HCT116 (cell line): ENCODE measurements around the gene RNF225. TPM values are rescaled to one million over a fixed set of nuclear protein-coding genes. Genes with fewer than 3 reads are reported as not detected.

Experiments
- ATAC-seq: fragments of 200-7000 bp; cut with Tn5 transposase; 2 replicates; pipeline ENCODE4 v1.9.1; 2020; ENCODE audit warnings: mild to moderate bottlenecking, moderate library complexity
- BruUV-seq: library from RNA; stranded (reverse); fragments of 400-500 nt; replicated peaks from 2 replicates; lab custom pipeline; 2021; lab: Mats Ljungman, UMichigan
- CTCF ChIA-PET: fragments of 300-600 bp; sonication (Branson Sonifier 250); formaldehyde crosslinking; loops from one replicate; lab custom pipeline; 2021; ENCODE audit warnings: antibody characterized with exemption; lab: Charles Lee
- POLR2A ChIA-PET: fragments of 300-600, 350-600 bp; sonication (Branson Sonifier 250); formaldehyde crosslinking; loops from one replicate; lab custom pipeline; 2021; ENCODE audit warnings: antibody characterized with exemption; lab: Charles Lee
- RAD21 ChIA-PET, 2 experiments: fragments of 300-600 bp; sonication (Branson Sonifier 250); formaldehyde crosslinking; loops; one replicate each; lab custom pipeline; 2023; ENCODE audit warnings: low total read pairs in 2 of 2; ENCODE audit not compliant: uncharacterized antibody in 2 of 2, unreplicated experiment in 2 of 2, low non-redundant PET in 1 of 2; lab: Charles Lee
- DNase-seq: peaks from one replicate; pipeline ENCODE4 v3.0.0-alpha.2; 2010; ENCODE audit warnings: low read depth, low spot score
- H2AFZ ChIP-seq: fragments of 200-600 bp; shearing (Covaris generic), sonication (generic); 2 replicates; pipeline ENCODE4 v1.6.1; 2017; ENCODE audit warnings: low read depth, mixed run types, mixed read lengths, antibody characterized with exemption, low read length; ENCODE audit not compliant: poor library complexity, severe bottlenecking
- H3K27ac ChIP-seq: 2 replicates; pipeline ENCODE4 v1.5.1; 2012; ENCODE audit warnings: low read depth, low read length
- H3K27me3 ChIP-seq: fragments of 200-600 bp; sonication (generic); 2 replicates; pipeline ENCODE4 v1.6.1; 2016; ENCODE audit warnings: mixed run types, low read length, mixed read lengths; ENCODE audit not compliant: insufficient read depth
- H3K36me3 ChIP-seq, 2 experiments: fragments of 200-500 bp in 1 of 2; fragments of 200-600 bp in 1 of 2; sonication (Bioruptor generic) in 1 of 2; sonication (generic) in 1 of 2; 2 replicates each; pipeline versions ENCODE4 v1.5.1 to v1.6.1; 2014 to 2016; ENCODE audit warnings: low read length in 2 of 2, inconsistent platforms in 1 of 2, mixed read lengths in 1 of 2, mixed run types in 1 of 2; ENCODE audit not compliant: insufficient read depth in 2 of 2, control insufficient read depth in 1 of 2
- H3K4me1 ChIP-seq, 2 experiments: fragments of 200-600 bp in 1 of 2; sonication (generic) in 1 of 2; 2 replicates each; pipeline versions ENCODE4 v1.5.1 to v1.6.1; 2012 to 2017; ENCODE audit warnings: low read length in 2 of 2, inconsistent platforms in 1 of 2, mild to moderate bottlenecking in 1 of 2, mixed read lengths in 1 of 2, mixed run types in 1 of 2, moderate library complexity in 1 of 2; ENCODE audit not compliant: insufficient read depth in 2 of 2, control insufficient read depth in 1 of 2
- H3K4me2 ChIP-seq: fragments of 200-600 bp; sonication (generic); 2 replicates; pipeline ENCODE4 v1.6.1; 2017; ENCODE audit warnings: mixed run types, low read length, mixed read lengths
- H3K4me3 ChIP-seq, 2 experiments: fragments of 200-600 bp in 1 of 2; sonication (generic) in 1 of 2; replicated peaks in 1 of 2; 2 replicates each; pipeline ENCODE4 v1.5.1; 2011 to 2016; ENCODE audit warnings: low read length in 2 of 2, control low read depth in 1 of 2, low read depth in 1 of 2, mild to moderate bottlenecking in 1 of 2, mixed read lengths in 1 of 2, mixed run types in 1 of 2
- H3K79me2 ChIP-seq: fragments of 200-600 bp; sonication (generic); 2 replicates; pipeline ENCODE4 v1.6.1; 2017; ENCODE audit warnings: mild to moderate bottlenecking, mixed run types, low read length, moderate library complexity, mixed read lengths; ENCODE audit not compliant: insufficient read depth
- H3K9ac ChIP-seq: fragments of 200-600 bp; sonication (generic); 2 replicates; pipeline ENCODE4 v1.6.1; 2016; ENCODE audit warnings: low read length, mixed read lengths
- H3K9me2 ChIP-seq: fragments of 200-600 bp; sonication (generic), shearing (Covaris generic); 2 replicates; pipeline ENCODE4 v1.6.1; 2017; ENCODE audit warnings: mixed run types, mild to moderate bottlenecking, moderate library complexity; ENCODE audit not compliant: insufficient read depth
- H3K9me3 ChIP-seq, 2 experiments: fragments of 200-500 bp in 1 of 2; fragments of 200-600 bp in 1 of 2; sonication (Bioruptor generic) in 1 of 2; sonication (generic) in 1 of 2; 2 replicates each; pipeline ENCODE4 v1.6.1; 2014 to 2017; ENCODE audit warnings: low read length in 2 of 2, mixed read lengths in 2 of 2, inconsistent platforms in 1 of 2, low read depth in 1 of 2, mild to moderate bottlenecking in 1 of 2, mixed run types in 1 of 2, moderate library complexity in 1 of 2; ENCODE audit not compliant: control insufficient read depth in 1 of 2, insufficient read depth in 1 of 2
- H4K20me1 ChIP-seq: fragments of 200-600 bp; sonication (generic), shearing (Covaris generic); 2 replicates; pipeline ENCODE4 v1.6.1; 2017; ENCODE audit warnings: mixed run types, mild to moderate bottlenecking, moderate library complexity; ENCODE audit not compliant: insufficient read depth
- CBX3 ChIP-seq: IDR thresholded peaks from 2 replicates; pipeline ENCODE4 v1.6.1; 2012; ENCODE audit warnings: low read depth
- CTCF ChIP-seq, 3 experiments: fragments of 200-600 bp in 1 of 3; sonication (generic) in 1 of 3; IDR thresholded peaks in 2 of 3; conservative IDR thresholded peaks in 1 of 3; 2 replicates each; pipeline ENCODE4 v1.5.1; 2012 to 2017; ENCODE audit warnings: low read depth in 2 of 3, low read length in 2 of 3, antibody characterized with exemption in 1 of 3, borderline replicate concordance in 1 of 3, control low read depth in 1 of 3, mild to moderate bottlenecking in 1 of 3, mixed read lengths in 1 of 3, mixed run types in 1 of 3, moderate library complexity in 1 of 3; ENCODE audit not compliant: insufficient read depth in 1 of 3
- EGR1 ChIP-seq: IDR thresholded peaks from 2 replicates; pipeline ENCODE4 v1.6.1; 2012; ENCODE audit warnings: low read depth
- MAX ChIP-seq: IDR thresholded peaks from 2 replicates; pipeline ENCODE4 v1.6.1; 2012
- POLR2A ChIP-seq: IDR thresholded peaks from 2 replicates; pipeline ENCODE4 v1.7.0; 2011; ENCODE audit warnings: borderline replicate concordance; ENCODE audit not compliant: insufficient read depth, insufficient read length; ENCODE audit errors: extremely low read depth
- POLR2AphosphoS5 ChIP-seq: IDR thresholded peaks from 2 replicates; pipeline ENCODE4 v1.6.1; 2011; ENCODE audit warnings: mild to moderate bottlenecking, low read depth, low read length, moderate library complexity
- SIN3A ChIP-seq: IDR thresholded peaks from 2 replicates; pipeline ENCODE4 v1.6.1; 2012; ENCODE audit warnings: low read depth
- SP1 ChIP-seq: IDR thresholded peaks from 2 replicates; pipeline ENCODE4 v1.6.1; 2012; ENCODE audit warnings: low read depth
- SRF ChIP-seq: IDR thresholded peaks from 2 replicates; pipeline ENCODE4 v1.6.1; 2012; ENCODE audit warnings: low read depth
- TCF7L2 ChIP-seq: IDR thresholded peaks from 2 replicates; pipeline ENCODE4 v1.7.0; 2011; ENCODE audit warnings: borderline replicate concordance, inconsistent platforms; ENCODE audit not compliant: insufficient read depth, insufficient read length; ENCODE audit errors: extremely low read depth
- YY1 ChIP-seq: IDR thresholded peaks from 2 replicates; pipeline ENCODE4 v1.6.1; 2011; ENCODE audit warnings: low read length, low read depth, moderate library complexity, mild to moderate bottlenecking; ENCODE audit not compliant: insufficient replicate concordance; ENCODE audit errors: extremely low read depth
- ZBTB33 ChIP-seq: IDR thresholded peaks from 2 replicates; pipeline ENCODE4 v1.6.1; 2011; ENCODE audit warnings: mild to moderate bottlenecking, low read length, moderate library complexity; ENCODE audit not compliant: insufficient replicate concordance; ENCODE audit errors: extremely low read depth
- ZFX ChIP-seq: fragments of 450-650 bp; IDR thresholded peaks from 2 replicates; pipeline ENCODE4 v1.6.1; 2017
- intact Hi-C: fragments of 100-400 bp; cut with micrococcal nuclease; formaldehyde crosslinking; loops from 2 replicates; pipeline ENCODE4 v1.10.0; 2022
- total RNA-seq: library from RNA; stranded (reverse); gene quantifications from one replicate; pipeline ENCODE4 v1.2.1, GENCODE V29; 2021; ENCODE audit not compliant: unreplicated experiment

RNF225 gene
- total RNA-seq, 1 experiment from 2014 or later: 1.2 TPM

GRCh38 chr19:58408152-58409009 is 12.9 kb downstream of the RNF225 start, which contains the start of gene ZNF584:
Gene ZNF584 (plus strand): TSS chr19:58408649. CDS start chr19:58409148, 499 bp downstream.
- no TSS peak for BruUV-seq
- CTCF ChIA-PET: no interaction called here
- H2AFZ ChIP-seq: no peak within 1 kb of the TSS

More at GRCh38 chr19:58408152-58409009, 12.9 kb downstream of the RNF225 start, which contains the start of gene ZNF584:
- H3K79me2 ChIP-seq: peaks cover 48% of the 10 kb centered on the region
- H3K4me3 ChIP-seq: peak within 1 kb of the TSS; percentile 93 to 99
- no peaks in the 10 kb centered on the region for H3K36me3 ChIP-seq
- RAD21 ChIA-PET: interaction anchor here in 1 of 2 experiments (0.6 kb wide), 1 partner anchor 97 kb away, joined by 3 read pairs; no protein-coding TSS in a partner anchor
- POLR2A ChIA-PET: interaction anchor here (0.8 to 2.0 kb wide), 4 partner anchors 32 to 111 kb away, joined by 4 to 9 read pairs (median 4); partner anchors contain the start of genes ZBTB45, ZNF324B and ZNF497
- peak within 1 kb of the TSS; percentile 93 for H3K27ac ChIP-seq
- H3K9ac ChIP-seq: peak within 1 kb of the TSS; percentile 86
- peak within 1 kb of the TSS; percentile 96 for H3K4me2 ChIP-seq
- ATAC-seq: peak; percentile 89
- peaks cover 16 to 30% of the 10 kb centered on the region in 2 experiments for H3K4me1 ChIP-seq
- H3K9me2 ChIP-seq: no peaks in the 10 kb centered on the region
- H4K20me1 ChIP-seq: no peaks in the 10 kb centered on the region
- H3K27me3 ChIP-seq: no peaks in the 10 kb centered on the region
- DNase-seq: peak; percentile 85
- intact Hi-C loops: loop anchor here (1.0 to 5.0 kb wide), 3 partner anchors 44 to 81 kb away; partner anchors contain the start of genes ZNF324B and ZSCAN22
- TF ChIP-seq CBX3: no peak
- no peak; a peak in 1 of 6 replicates for TF ChIP-seq CTCF (IDR thresholded peaks at IDR 0.05 in 2 of 3, conservative IDR thresholded peaks at IDR 0.05 in 1 of 3; ENCODE audit: borderline replicate concordance in 1 of 3, insufficient read depth in 1 of 3, low read depth in 2 of 3, low read length in 2 of 3)
- TF ChIP-seq SIN3A: peak; percentile 80
- TF ChIP-seq ZFX: peak; percentile 25; the same call in 1 of the 2 replicates
- TF ChIP-seq SRF: no peak
- peak; percentile 7 for TF ChIP-seq ZBTB33
- peak; percentile 19 for TF ChIP-seq TCF7L2
- peak; percentile 65; the same call in 1 of the 2 replicates for TF ChIP-seq MAX
- peak; percentile 93 for TF ChIP-seq SP1
- peak; percentile 86 for TF ChIP-seq POLR2AphosphoS5
- peak; percentile 81 for TF ChIP-seq POLR2A
- peak; percentile 97 for TF ChIP-seq EGR1
- peak; percentile 74 for TF ChIP-seq YY1
- no peaks in the 10 kb centered on the region for H3K9me3 ChIP-seq
